Gastroesophageal sphincter (tissue), 3 donors: Measurements from ENCODE around the gene AMOTL1.

ENCODE experiments used
- CTCF ChIP-seq, 4 experiments: fragments of 200-600 bp in 2 of 4; fragments of 450-650 bp in 2 of 4; sonication (generic) in 1 of 4; IDR thresholded peaks; one replicate each; pipeline ENCODE4 v1.5.1; 2017 to 2019; ENCODE audit warnings: antibody characterized with exemption in 4 of 4, mild to moderate bottlenecking in 2 of 4, moderate library complexity in 2 of 4
- EP300 ChIP-seq: sonication (generic); formaldehyde crosslinking; IDR thresholded peaks from one replicate; pipeline ENCODE4 v1.6.1; 2017; ENCODE audit warnings: antibody characterized with exemption, mild to moderate bottlenecking
- POLR2A ChIP-seq, 2 donors: fragments of 450-650 bp; IDR thresholded peaks; one replicate each; pipeline ENCODE4 v1.6.1; 2017; ENCODE audit warnings: antibody characterized with exemption in 2 of 2, mild to moderate bottlenecking in 2 of 2, moderate library complexity in 1 of 2

GRCh38 chr11:94802501-94802900 lies 34.3 kb downstream of the AMOTL1 start:
- TF ChIP-seq CTCF (IDR thresholded peaks at IDR 0.05) (no peak), POLR2A (IDR thresholded peaks at IDR 0.05) (no peak), EP300 (no peak)
